NCI-H524 treated with DMSO at 0.1 percent for 48 hours (cell line): ENCODE measurements around the gene TMX1.

Experiments used
- DNase-seq: peaks from one replicate; lab custom pipeline; 2025; lab: John Stamatoyannopoulos, UW

TMX1 gene

GRCh38 chr14:51293149-51293911 lies 53.3 kb downstream of the TMX1 start:
- DNase-seq: no peak

DNA sequence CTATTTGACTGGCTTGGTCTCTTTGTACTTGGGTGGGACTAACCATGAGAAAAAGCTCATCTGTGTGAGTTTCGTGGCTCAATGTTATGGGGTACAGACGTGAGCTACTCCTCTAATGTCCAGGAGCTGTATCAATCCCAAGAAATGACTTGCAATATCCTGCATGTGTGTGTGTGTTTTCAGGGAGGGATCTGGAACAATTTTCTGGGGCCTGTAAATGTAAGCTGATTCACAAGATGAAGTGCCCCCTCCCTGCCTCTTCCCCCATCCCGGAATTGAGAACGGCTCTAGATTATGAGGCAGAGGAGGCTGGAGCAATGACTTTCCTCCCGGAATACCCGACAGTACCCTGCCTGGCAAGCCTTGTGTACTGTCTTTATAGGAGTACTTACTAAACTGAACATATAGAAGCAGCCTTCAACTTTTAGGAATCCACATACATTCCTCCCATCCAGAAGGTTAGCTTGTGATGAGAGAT lies 53.9 kb downstream of the TMX1 start:
- no peak for DNase-seq

DNA sequence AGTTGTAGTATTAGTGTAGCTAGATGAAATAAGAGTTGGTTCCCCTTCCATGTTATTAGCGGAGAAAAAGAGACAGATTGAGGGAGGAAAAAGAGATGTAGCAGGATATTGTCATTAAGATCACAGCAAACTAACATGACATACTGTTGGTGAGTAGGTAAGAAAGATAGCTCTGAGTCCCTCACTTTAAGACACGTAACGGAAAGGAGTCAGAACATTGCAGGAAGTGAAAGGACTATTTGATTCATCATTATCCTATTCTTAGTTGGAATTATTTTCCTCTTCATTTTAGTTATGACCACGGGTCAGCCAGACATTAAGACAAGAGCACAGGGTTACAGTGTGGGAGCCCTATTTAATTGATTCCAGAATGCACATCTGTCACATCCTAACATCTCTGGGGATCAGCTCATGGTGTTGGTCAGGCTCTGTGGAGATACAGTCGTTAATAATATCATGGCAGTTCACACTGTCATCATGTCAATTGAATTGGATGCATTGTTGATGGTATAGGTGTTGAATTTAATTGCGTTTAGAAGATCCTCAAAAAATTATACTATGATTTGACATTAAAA lies 55.0 kb downstream of the TMX1 start:
- no peak for DNase-seq

- DNase-seq: no peak
Observed at GRCh38 chr14:51295646-51296263, 55.7 kb downstream of the TMX1 start.

DNA sequence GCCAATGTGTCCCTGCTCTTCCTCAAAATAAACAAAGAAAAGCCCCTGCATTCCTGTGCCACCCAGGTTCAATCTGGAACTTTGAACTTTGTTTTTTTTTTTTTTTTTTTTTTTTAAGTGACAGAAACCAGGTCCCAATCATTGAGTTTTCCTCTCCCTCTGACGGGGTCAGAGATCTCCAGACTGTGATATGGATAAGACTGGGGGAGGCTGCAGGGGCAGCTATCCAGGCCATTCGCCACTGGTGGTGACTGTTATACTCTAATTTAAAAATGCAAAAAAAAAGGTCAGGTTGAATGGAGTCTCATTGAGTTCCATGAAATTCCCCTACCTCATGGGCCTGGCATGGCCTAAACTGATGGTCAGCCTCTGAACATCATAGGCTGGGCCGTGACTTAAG lies 57.0 kb downstream of the TMX1 start:
- no peak for DNase-seq

GRCh38 chr14:51298895-51299294 lies 58.8 kb downstream of the TMX1 start:
- no peak for DNase-seq

GRCh38 chr14:51302295-51303030 lies 62.4 kb downstream of the TMX1 start:
- peak; percentile 19 for DNase-seq

DNA sequence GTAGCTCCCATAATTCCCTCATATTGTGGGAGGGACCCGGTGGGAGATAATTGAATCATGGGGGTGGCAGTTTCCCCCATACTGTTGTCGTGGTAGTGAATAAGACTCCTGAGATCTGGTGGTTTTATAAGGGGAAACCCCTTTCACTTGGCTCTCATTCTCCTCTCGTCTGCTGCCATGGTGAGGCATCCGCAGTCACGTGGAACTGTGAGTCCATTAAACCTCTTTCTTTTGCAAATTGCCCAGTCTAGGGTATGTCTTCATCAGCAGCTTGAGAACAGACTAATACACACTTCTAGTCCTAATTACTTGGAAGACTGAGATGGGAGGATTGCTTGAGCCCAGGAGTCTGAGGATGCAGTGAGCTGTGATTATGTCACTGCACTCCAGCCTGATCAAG lies 64.4 kb downstream of the TMX1 start:
- no peak for DNase-seq

DNA sequence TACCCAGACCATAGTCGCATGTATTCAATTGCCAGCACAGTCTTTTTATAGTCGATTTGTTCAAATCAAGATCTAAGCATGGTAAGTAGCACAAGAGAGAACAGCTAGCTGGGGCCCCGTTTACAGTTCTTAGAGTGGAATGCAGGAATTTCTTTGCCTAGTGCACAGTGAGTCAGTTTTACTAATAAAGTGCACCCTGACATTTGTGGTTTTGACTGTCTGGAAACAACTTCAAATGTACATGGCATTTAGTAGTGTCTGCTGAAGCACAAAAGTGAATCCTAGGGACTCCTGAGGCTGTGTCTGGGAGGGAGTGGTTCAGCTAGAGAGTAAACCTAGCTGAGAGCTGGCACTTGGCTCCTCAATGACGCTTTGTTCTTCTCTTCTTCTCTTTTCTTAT lies 64.9 kb downstream of the TMX1 start:
- DNase-seq: no peak

DNA sequence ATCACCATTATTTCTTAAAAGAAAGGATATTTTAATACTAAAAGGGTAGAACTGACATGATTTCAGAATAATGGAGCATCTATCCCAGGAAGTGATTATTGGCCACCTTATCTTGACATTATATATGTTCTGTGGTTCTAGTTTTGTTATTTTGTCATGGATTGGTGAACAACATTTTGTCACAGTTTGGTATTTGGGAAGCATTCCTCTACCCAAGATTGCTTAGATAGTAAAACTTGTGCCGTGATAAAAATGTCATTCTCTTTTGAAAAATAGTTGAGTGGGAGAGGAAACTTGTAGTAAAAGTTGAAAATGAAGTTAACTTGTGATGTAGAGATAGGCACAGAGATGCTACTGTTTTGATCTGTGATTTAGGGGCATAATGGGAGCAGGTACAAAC lies 65.7 kb downstream of the TMX1 start:
- no peak for DNase-seq
